RWPE2 (cell line): Measurements from ENCODE around the gene STT3B.

ENCODE experiments used
- ATAC-seq: fragments of 200-7000 bp; cut with Tn5 transposase; 3 replicates; pipeline ENCODE4 v1.9.1; 2021; ENCODE audit warnings: low read depth
- DNase-seq: peaks from one replicate; pipeline ENCODE4 v3.0.0-alpha.2; 2020; ENCODE audit warnings: low spot score
- H3K27ac ChIP-seq: fragments of 450-650 bp; 2 replicates; pipeline ENCODE4 v1.5.1; 2017; ENCODE audit warnings: mild to moderate bottlenecking; ENCODE audit not compliant: poor library complexity, severe bottlenecking
- H3K27me3 ChIP-seq: fragments of 250-450 bp; sonication (Bioruptor Pico); 2 replicates; pipeline ENCODE4 v1.5.1; 2021; ENCODE audit warnings: mild to moderate bottlenecking, moderate library complexity; ENCODE audit not compliant: insufficient read depth, poor library complexity, severe bottlenecking
- H3K36me3 ChIP-seq: fragments of 250-450 bp; sonication (Bioruptor Pico); 2 replicates; pipeline ENCODE4 v1.5.1; 2020; ENCODE audit warnings: low read depth, mild to moderate bottlenecking, moderate library complexity
- H3K4me1 ChIP-seq: fragments of 250-450 bp; sonication (Bioruptor Pico); 2 replicates; pipeline ENCODE4 v1.5.1; 2021; ENCODE audit warnings: mild to moderate bottlenecking, moderate library complexity; ENCODE audit not compliant: insufficient read depth, poor library complexity, severe bottlenecking
- H3K4me3 ChIP-seq: fragments of 250-450 bp; sonication (Bioruptor Pico); 2 replicates; pipeline ENCODE4 v1.5.1; 2021; ENCODE audit warnings: mild to moderate bottlenecking, moderate library complexity; ENCODE audit not compliant: severe bottlenecking
- H3K9me3 ChIP-seq: fragments of 250-450 bp; sonication (Bioruptor Pico); 2 replicates; pipeline ENCODE4 v1.5.1; 2021; ENCODE audit warnings: mild to moderate bottlenecking, moderate library complexity; ENCODE audit not compliant: severe bottlenecking
- CTCF ChIP-seq: fragments of 450-650 bp; IDR thresholded peaks from one replicate; pipeline ENCODE4 v1.5.1; 2017; ENCODE audit warnings: mild to moderate bottlenecking, moderate library complexity; ENCODE audit not compliant: poor library complexity, severe bottlenecking

The STT3B gene

GRCh38 chr3:31676556-31676955 is 143.8 kb downstream of the STT3B start:
- no peaks in the 10 kb centered on the region for H3K27me3 ChIP-seq
- ATAC-seq = no peak
- TF ChIP-seq CTCF = no peak
- no peak overlapping the region for H3K27ac ChIP-seq
- peaks cover 37% of the 10 kb centered on the region for H3K36me3 ChIP-seq
- H3K4me3 ChIP-seq = no peak overlapping the region
- no peaks in the 10 kb centered on the region for H3K4me1 ChIP-seq
- H3K9me3 ChIP-seq = no peaks in the 10 kb centered on the region
- DNase-seq = no peak

- Histone ChIP-seq H3K27me3 (no peaks in the 10 kb centered on the region), H3K4me1 (no peaks in the 10 kb centered on the region), H3K9me3 (no peaks in the 10 kb centered on the region), H3K4me3 (no peak overlapping the region), H3K27ac (no peak overlapping the region), H3K36me3 (peaks cover 29% of the 10 kb centered on the region)
- no peak for TF ChIP-seq CTCF
- DNase-seq (no peak), ATAC-seq (no peak)
Measured at GRCh38 chr3:31680072-31680870, 147.5 kb downstream of the STT3B start.
